Karpas-422 (cell line): ENCODE data around the gene DAB1. TPM values are rescaled to one million over a fixed set of nuclear protein-coding genes. Genes with fewer than 3 reads are reported as not detected.

Experiments used
- DNase-seq: peaks from one replicate; pipeline ENCODE4 v3.0.0-alpha.2; 2015
- H2AFZ ChIP-seq: fragments of 200-600 bp; sonication (generic); 2 replicates; pipeline ENCODE4 v1.6.1; 2014; ENCODE audit warnings: antibody characterized with exemption, low read length, mixed read lengths
- H3K27ac ChIP-seq: fragments of 200-600 bp; sonication (generic); 2 replicates; pipeline ENCODE4 v1.5.1; 2014; ENCODE audit warnings: mild to moderate bottlenecking, low read length, moderate library complexity
- H3K27me3 ChIP-seq: fragments of 200-600 bp; sonication (generic); 2 replicates; pipeline ENCODE4 v1.6.1; 2014; ENCODE audit warnings: low read length, mixed read lengths
- H3K36me3 ChIP-seq: fragments of 200-600 bp; sonication (generic); 2 replicates; pipeline ENCODE4 v1.6.1; 2014; ENCODE audit warnings: low read length, mixed read lengths; ENCODE audit not compliant: insufficient read depth
- H3K4me1 ChIP-seq: fragments of 200-600 bp; sonication (generic); 2 replicates; pipeline ENCODE4 v1.6.1; 2014; ENCODE audit warnings: mild to moderate bottlenecking, low read length, mixed read lengths
- H3K4me2 ChIP-seq: fragments of 200-600 bp; sonication (generic); 2 replicates; pipeline ENCODE4 v1.6.1; 2014; ENCODE audit warnings: low read length, low read depth, mild to moderate bottlenecking; ENCODE audit not compliant: poor library complexity, severe bottlenecking
- H3K4me3 ChIP-seq: fragments of 200-600 bp; sonication (generic); 2 replicates; pipeline ENCODE4 v1.5.1; 2014; ENCODE audit warnings: mild to moderate bottlenecking, antibody characterized with exemption, low read length, mixed read lengths
- H3K79me2 ChIP-seq: fragments of 200-600 bp; sonication (generic); 2 replicates; pipeline ENCODE4 v1.6.1; 2014; ENCODE audit warnings: mild to moderate bottlenecking, low read length, mixed read lengths
- H3K9ac ChIP-seq: fragments of 200-600 bp; sonication (generic); 2 replicates; pipeline ENCODE4 v1.6.0; 2014; ENCODE audit warnings: low read length
- H3K9me2 ChIP-seq: fragments of 200-600 bp; sonication (generic), shearing (Covaris generic); replicated peaks from 2 replicates; pipeline ENCODE4 v1.6.0; 2014; ENCODE audit warnings: mild to moderate bottlenecking, low read length, moderate library complexity; ENCODE audit not compliant: insufficient read depth
- H3K9me3 ChIP-seq: fragments of 300-700, 200-600 bp; sonication (generic); 2 replicates; pipeline ENCODE4 v1.6.1; 2014; ENCODE audit warnings: low read length, mixed read lengths
- H4K20me1 ChIP-seq: fragments of 200-600 bp; sonication (generic); 2 replicates; pipeline ENCODE4 v1.6.1; 2014; ENCODE audit warnings: mild to moderate bottlenecking, antibody characterized with exemption, low read length, low read depth; ENCODE audit not compliant: insufficient read depth
- total RNA-seq: library from RNA; depleted of rRNA; stranded (reverse); fragments of >200 nt; shearing (Covaris generic); gene quantifications from 2 replicates; pipeline ENCODE4 v1.2.3, GENCODE V29; 2014; ENCODE audit warnings: low replicate concordance

The DAB1 gene
- total RNA-seq, 1 experiment from 2014 or later, result 0.78 TPM

- Histone ChIP-seq H3K9me2 (no peaks in the 10 kb centered on the region), H2AFZ (no peak overlapping the region), H3K79me2 (no peaks in the 10 kb centered on the region), H3K27me3 (no peaks in the 10 kb centered on the region), H3K9me3 (no peaks in the 10 kb centered on the region), H4K20me1 (no peaks in the 10 kb centered on the region), H3K4me3 (no peak overlapping the region), H3K36me3 (no peaks in the 10 kb centered on the region), H3K9ac (no peak overlapping the region), H3K27ac (no peak overlapping the region), H3K4me1 (peaks cover 3% of the 10 kb centered on the region; the same call in 1 of the 2 replicates), H3K4me2 (no peak overlapping the region)
- DNase-seq, result no peak
Measured at GRCh38 chr1:57319791-57320190, 104.1 kb downstream of the DAB1 start.

- Histone ChIP-seq H3K4me2 (no peak overlapping the region), H3K9me3 (no peaks in the 10 kb centered on the region), H3K4me1 (peaks cover 3% of the 10 kb centered on the region; the same call in 1 of the 2 replicates), H3K27ac (no peak overlapping the region), H3K9ac (no peak overlapping the region), H3K4me3 (no peak overlapping the region), H3K9me2 (no peaks in the 10 kb centered on the region), H3K27me3 (no peaks in the 10 kb centered on the region), H4K20me1 (no peaks in the 10 kb centered on the region), H3K36me3 (no peaks in the 10 kb centered on the region), H2AFZ (no peak overlapping the region), H3K79me2 (no peaks in the 10 kb centered on the region)
- no peak for DNase-seq
Measured at GRCh38 chr1:57319165-57319564, 104.7 kb downstream of the DAB1 start.

- no peak overlapping the region for H3K4me2 ChIP-seq
- H3K79me2 ChIP-seq, result no peaks in the 10 kb centered on the region
- no peaks in the 10 kb centered on the region for H3K27me3 ChIP-seq
- no peak overlapping the region for H3K9ac ChIP-seq
- H2AFZ ChIP-seq, result no peak overlapping the region
- no peaks in the 10 kb centered on the region for H3K9me3 ChIP-seq
- H3K27ac ChIP-seq, result no peak overlapping the region
- H3K36me3 ChIP-seq, result no peaks in the 10 kb centered on the region
- no peak for DNase-seq
- H3K9me2 ChIP-seq, result no peaks in the 10 kb centered on the region
- H3K4me3 ChIP-seq, result no peak overlapping the region
- peaks cover 3% of the 10 kb centered on the region; the same call in 1 of the 2 replicates for H3K4me1 ChIP-seq
- no peaks in the 10 kb centered on the region for H4K20me1 ChIP-seq
Measured at GRCh38 chr1:57316861-57317260, 107.0 kb downstream of the DAB1 start.

GRCh38 chr1:57316291-57316690, 107.6 kb downstream of the DAB1 start:
- no peaks in the 10 kb centered on the region for H3K9me3 ChIP-seq
- no peak overlapping the region for H2AFZ ChIP-seq
- H4K20me1 ChIP-seq, result no peaks in the 10 kb centered on the region
- no peaks in the 10 kb centered on the region for H3K9me2 ChIP-seq
- H3K4me1 ChIP-seq, result peaks cover 3% of the 10 kb centered on the region; the same call in 1 of the 2 replicates
- H3K79me2 ChIP-seq, result no peaks in the 10 kb centered on the region
- no peaks in the 10 kb centered on the region for H3K36me3 ChIP-seq
- H3K4me3 ChIP-seq, result no peak overlapping the region
- H3K27me3 ChIP-seq, result no peaks in the 10 kb centered on the region
- DNase-seq, result no peak
- no peak overlapping the region for H3K9ac ChIP-seq
- H3K27ac ChIP-seq, result no peak overlapping the region
- no peak overlapping the region for H3K4me2 ChIP-seq

- Histone ChIP-seq H3K9ac (no peak overlapping the region), H3K4me1 (no peaks in the 10 kb centered on the region), H3K4me2 (no peak overlapping the region), H3K9me2 (no peaks in the 10 kb centered on the region), H4K20me1 (no peaks in the 10 kb centered on the region), H2AFZ (no peak overlapping the region), H3K27me3 (no peaks in the 10 kb centered on the region; the same call in 1 of the 2 replicates), H3K36me3 (no peaks in the 10 kb centered on the region), H3K4me3 (no peak overlapping the region), H3K9me3 (no peaks in the 10 kb centered on the region), H3K27ac (no peak overlapping the region), H3K79me2 (no peaks in the 10 kb centered on the region)
- DNase-seq, result no peak
Measured at GRCh38 chr1:57312869-57313268, 111.0 kb downstream of the DAB1 start.

- Histone ChIP-seq H3K27me3 (no peaks in the 10 kb centered on the region; the same call in 1 of the 2 replicates), H2AFZ (no peak overlapping the region), H3K4me2 (no peak overlapping the region), H3K9ac (no peak overlapping the region), H3K36me3 (no peaks in the 10 kb centered on the region), H3K4me3 (no peak overlapping the region), H3K9me2 (no peaks in the 10 kb centered on the region), H3K79me2 (no peaks in the 10 kb centered on the region), H3K27ac (no peak overlapping the region), H3K4me1 (no peaks in the 10 kb centered on the region), H4K20me1 (no peaks in the 10 kb centered on the region), H3K9me3 (no peaks in the 10 kb centered on the region)
- no peak for DNase-seq
Measured at GRCh38 chr1:57311411-57311810, 112.4 kb downstream of the DAB1 start.

GRCh38 chr1:57311006-57311405, 112.9 kb downstream of the DAB1 start:
- no peak overlapping the region for H3K9ac ChIP-seq
- H3K4me2 ChIP-seq, result no peak overlapping the region
- no peaks in the 10 kb centered on the region for H3K9me2 ChIP-seq
- no peaks in the 10 kb centered on the region for H4K20me1 ChIP-seq
- H3K27me3 ChIP-seq, result no peaks in the 10 kb centered on the region; the same call in 1 of the 2 replicates
- no peak overlapping the region for H3K4me3 ChIP-seq
- H2AFZ ChIP-seq, result no peak overlapping the region
- H3K27ac ChIP-seq, result no peak overlapping the region
- no peaks in the 10 kb centered on the region for H3K79me2 ChIP-seq
- no peaks in the 10 kb centered on the region for H3K36me3 ChIP-seq
- H3K9me3 ChIP-seq, result no peaks in the 10 kb centered on the region
- DNase-seq, result no peak
- H3K4me1 ChIP-seq, result no peaks in the 10 kb centered on the region

GRCh38 chr1:57309630-57310029, 114.2 kb downstream of the DAB1 start:
- DNase-seq, result no peak
- Histone ChIP-seq H3K4me1 (no peaks in the 10 kb centered on the region), H3K4me3 (no peak overlapping the region), H3K9ac (no peak overlapping the region), H3K27ac (no peak overlapping the region), H3K4me2 (no peak overlapping the region), H4K20me1 (no peaks in the 10 kb centered on the region), H3K9me3 (no peaks in the 10 kb centered on the region), H3K27me3 (no peaks in the 10 kb centered on the region; the same call in 1 of the 2 replicates), H2AFZ (no peak overlapping the region), H3K9me2 (no peaks in the 10 kb centered on the region), H3K36me3 (no peaks in the 10 kb centered on the region), H3K79me2 (no peaks in the 10 kb centered on the region)
